ENCODE measurements around the gene HRAS.

- no peak for TF ChIP-seq CTCF (IDR thresholded peaks at IDR 0.05)
- no peak for TF ChIP-seq POLR2A (IDR thresholded peaks at IDR 0.05)
- TF ChIP-seq POLR2AphosphoS5 (IDR thresholded peaks at IDR 0.05), result no peak
- no peak for TF ChIP-seq EP300 (IDR thresholded peaks at IDR 0.05)
Measured at GRCh38 chr11:544817-545166, 9.4 kb upstream of the HRAS start.

All from stomach (tissue), 4 donors.